Peyer's patch (tissue), 4 donors: ENCODE data around the gene CYP26A1.

Source experiments
- POLR2A ChIP-seq, 2 donors: fragments of 450-650 bp; IDR thresholded peaks; one replicate each; pipeline ENCODE4 v1.5.1; 2017; ENCODE audit warnings: antibody characterized with exemption in 2 of 2, mild to moderate bottlenecking in 2 of 2, moderate library complexity in 2 of 2
- TF ChIP-seq, protein P1 (sequence below), 6 experiments: fragments of 450-650 bp in 4 of 6; fragments of 200-600 bp in 2 of 6; sonication (generic) in 1 of 6; IDR thresholded peaks; one replicate each; pipeline ENCODE4 v1.5.1; 2017 to 2019; ENCODE audit warnings: antibody characterized with exemption in 6 of 6, mild to moderate bottlenecking in 3 of 6, moderate library complexity in 1 of 6

DNA sequence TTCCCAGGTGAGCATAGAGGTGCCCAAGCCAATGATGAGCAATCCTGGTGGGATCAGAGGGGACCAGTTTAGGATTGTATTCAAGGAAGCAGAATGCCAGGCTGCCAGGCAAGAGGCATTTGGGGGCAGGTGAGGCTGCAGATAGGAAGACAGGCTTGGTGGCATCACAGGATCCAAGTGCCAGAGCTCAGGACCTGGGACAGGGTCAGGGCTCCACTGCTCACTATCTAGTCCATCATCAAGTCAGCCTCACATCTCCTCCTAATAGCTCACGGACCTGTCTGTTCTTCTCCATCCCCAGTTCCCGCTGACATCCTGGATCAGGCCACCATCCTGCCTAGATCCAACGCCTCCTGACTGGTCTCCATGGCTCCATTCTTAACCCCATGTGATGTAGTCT, 47.6 kb downstream of the CYP26A1 start:
- TF ChIP-seq, protein P1, sequence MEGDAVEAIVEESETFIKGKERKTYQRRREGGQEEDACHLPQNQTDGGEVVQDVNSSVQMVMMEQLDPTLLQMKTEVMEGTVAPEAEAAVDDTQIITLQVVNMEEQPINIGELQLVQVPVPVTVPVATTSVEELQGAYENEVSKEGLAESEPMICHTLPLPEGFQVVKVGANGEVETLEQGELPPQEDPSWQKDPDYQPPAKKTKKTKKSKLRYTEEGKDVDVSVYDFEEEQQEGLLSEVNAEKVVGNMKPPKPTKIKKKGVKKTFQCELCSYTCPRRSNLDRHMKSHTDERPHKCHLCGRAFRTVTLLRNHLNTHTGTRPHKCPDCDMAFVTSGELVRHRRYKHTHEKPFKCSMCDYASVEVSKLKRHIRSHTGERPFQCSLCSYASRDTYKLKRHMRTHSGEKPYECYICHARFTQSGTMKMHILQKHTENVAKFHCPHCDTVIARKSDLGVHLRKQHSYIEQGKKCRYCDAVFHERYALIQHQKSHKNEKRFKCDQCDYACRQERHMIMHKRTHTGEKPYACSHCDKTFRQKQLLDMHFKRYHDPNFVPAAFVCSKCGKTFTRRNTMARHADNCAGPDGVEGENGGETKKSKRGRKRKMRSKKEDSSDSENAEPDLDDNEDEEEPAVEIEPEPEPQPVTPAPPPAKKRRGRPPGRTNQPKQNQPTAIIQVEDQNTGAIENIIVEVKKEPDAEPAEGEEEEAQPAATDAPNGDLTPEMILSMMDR (IDR thresholded peaks at IDR 0.05), result no peak
- TF ChIP-seq POLR2A (IDR thresholded peaks at IDR 0.05), result no peak
